Mammary epithelial cell (primary cell): Measurements from ENCODE around the gene LHFPL2.

ENCODE experiments used
- CTCF ChIP-seq, 2 donors: IDR thresholded peaks in 1 of 2; conservative IDR thresholded peaks in 1 of 2; 2 replicates each; pipeline ENCODE4 v1.5.1; 2011 to 2012; ENCODE audit warnings: inconsistent platforms in 2 of 2, low read length in 2 of 2, mild to moderate bottlenecking in 2 of 2, control low read depth in 1 of 2, low read depth in 1 of 2; ENCODE audit not compliant: insufficient read depth in 1 of 2; ENCODE audit errors: extremely low read depth in 1 of 2
- EZH2 ChIP-seq: IDR thresholded peaks from 2 replicates; pipeline ENCODE4 v1.6.1; 2012; ENCODE audit warnings: low read length, inconsistent platforms, borderline replicate concordance

- TF ChIP-seq EZH2 (no peak), CTCF (conservative IDR thresholded peaks at IDR 0.05 in 1 of 2, IDR thresholded peaks at IDR 0.05 in 1 of 2; ENCODE audit: extremely low read depth in 1 of 2, insufficient read depth in 1 of 2, low read depth in 1 of 2, low read length in 2 of 2) (no peak)
These were observed 173.2 kb downstream of the LHFPL2 start for GRCh38 chr5:78475370-78475769.
